GM12891 (cell line): ENCODE data around the gene LPIN1.

Experiments
- PAX5 ChIP-seq: IDR thresholded peaks from 2 replicates; pipeline ENCODE4 v1.6.1; 2011; ENCODE audit warnings: low read length, moderate library complexity, mild to moderate bottlenecking; ENCODE audit not compliant: insufficient read depth, severe bottlenecking
- POLR2A ChIP-seq: IDR thresholded peaks from 2 replicates; pipeline ENCODE4 v1.6.1; 2011; ENCODE audit warnings: low read depth, low read length, control low read depth
- POLR2AphosphoS5 ChIP-seq: IDR thresholded peaks from 2 replicates; pipeline ENCODE4 v1.6.1; 2011; ENCODE audit warnings: low read depth, low read length, control low read depth
- POU2F2 ChIP-seq: IDR thresholded peaks from 2 replicates; pipeline ENCODE4 v1.6.1; 2011; ENCODE audit warnings: low read depth, mild to moderate bottlenecking, control low read depth, low read length, moderate library complexity
- TAF1 ChIP-seq: IDR thresholded peaks from 2 replicates; pipeline ENCODE4 v1.6.1; 2011; ENCODE audit warnings: low read depth, low read length, control low read depth

GRCh38 chr2:11785611-11785940 is 39.1 kb downstream of the LPIN1 start:
- TF ChIP-seq POLR2A: no peak
- no peak for TF ChIP-seq PAX5
- TF ChIP-seq POLR2AphosphoS5: no peak
- TF ChIP-seq TAF1: no peak
- no peak for TF ChIP-seq POU2F2
